HepG2 (cell line): Measurements from ENCODE around the gene RDH12. TPM values are rescaled to one million over a fixed set of nuclear protein-coding genes. Genes with fewer than 3 reads are reported as not detected.

Experiments
- ATAC-seq: fragments of 200-7000 bp; cut with Tn5 transposase; 3 replicates; pipeline ENCODE4 v1.9.1; 2020; ENCODE audit warnings: mild to moderate bottlenecking, moderate library complexity
- BruUV-seq: library from RNA; stranded (reverse); fragments of 400-500 nt; replicated peaks from 2 replicates; lab custom pipeline; 2021; lab: Mats Ljungman, UMichigan
- CTCF ChIA-PET: fragments of 300-600 bp; formaldehyde crosslinking; extraction: SDS; loops from one replicate; lab custom pipeline; 2021; ENCODE audit warnings: low total read pairs, inconsistent platforms, low intra/inter-chr PET ratio; lab: Yijun Ruan, JAX
- POLR2A ChIA-PET: fragments of 350-600 bp; sonication (Branson Sonifier 250); formaldehyde crosslinking; loops from one replicate; lab custom pipeline; 2020; ENCODE audit warnings: antibody characterized with exemption, inconsistent platforms; lab: Yijun Ruan, JAX
- DNase-seq: peaks from one replicate; pipeline ENCODE4 v3.0.0-alpha.2; 2015; ENCODE audit warnings: low spot score
- FAIRE-seq: peaks from 3 replicates; lab custom pipeline; 2011; peaks lifted over from hg19 to GRCh38; lab: Jason Lieb, UNC
- H2AFZ ChIP-seq: one replicate; pipeline ENCODE4 v1.6.1; 2011; ENCODE audit warnings: low read length, inconsistent platforms
- H3K27ac ChIP-seq: fragments of 300-600 bp; 3 replicates; pipeline ENCODE4 v1.8.0; 2011; ENCODE audit warnings: mixed run types, mild to moderate bottlenecking, mixed read lengths, low read length, inconsistent platforms; ENCODE audit not compliant: insufficient read depth; ENCODE audit errors: extremely low read length
- H3K27me3 ChIP-seq, 2 experiments: fragments of 200-600 bp in 1 of 2; 2 replicates in 1 of 2; 3 replicates in 1 of 2; pipeline versions ENCODE4 v1.6.0 to v1.8.0; 2011; ENCODE audit warnings: low read length in 2 of 2, mild to moderate bottlenecking in 2 of 2, moderate library complexity in 2 of 2, inconsistent platforms in 1 of 2; ENCODE audit not compliant: insufficient read depth in 2 of 2, control insufficient read depth in 1 of 2
- H3K36me3 ChIP-seq, 2 experiments: fragments of 200-600 bp in 1 of 2; replicated peaks in 1 of 2; 2 replicates in 1 of 2; 3 replicates in 1 of 2; pipeline versions ENCODE4 v1.5.1 to v1.8.0; 2011; ENCODE audit warnings: low read length in 2 of 2, inconsistent platforms in 1 of 2; ENCODE audit not compliant: insufficient read depth in 2 of 2, control insufficient read depth in 1 of 2
- H3K4me1 ChIP-seq: 2 replicates; pipeline ENCODE4 v1.5.1; 2012; ENCODE audit warnings: low read length, inconsistent platforms; ENCODE audit not compliant: insufficient read depth
- H3K4me2 ChIP-seq: 2 replicates; pipeline ENCODE4 v1.6.0; 2011; ENCODE audit warnings: low read depth, low read length, inconsistent platforms
- H3K4me3 ChIP-seq, 3 experiments: fragments of 200-600 bp in 1 of 3; sonication (generic), shearing (Covaris generic) in 1 of 3; replicated peaks in 1 of 3; 2 replicates each; pipeline ENCODE4 v1.5.1; 2011 to 2016; ENCODE audit warnings: low read length in 3 of 3, inconsistent platforms in 2 of 3, low read depth in 2 of 3, mild to moderate bottlenecking in 2 of 3, control low read depth in 1 of 3, mixed read lengths in 1 of 3; ENCODE audit not compliant: insufficient read depth in 1 of 3
- H3K79me2 ChIP-seq: one replicate; pipeline ENCODE4 v1.6.1; 2011; ENCODE audit warnings: low read length, inconsistent platforms; ENCODE audit not compliant: insufficient read depth
- H3K9ac ChIP-seq: 2 replicates; pipeline ENCODE4 v1.6.0; 2011; ENCODE audit warnings: mild to moderate bottlenecking, low read depth, low read length, inconsistent platforms; ENCODE audit not compliant: insufficient read depth
- H3K9me3 ChIP-seq: 2 replicates; pipeline ENCODE4 v1.5.1; 2012; ENCODE audit warnings: mild to moderate bottlenecking, low read length
- H4K20me1 ChIP-seq: 2 replicates; pipeline ENCODE4 v1.6.0; 2011; ENCODE audit warnings: inconsistent platforms, mild to moderate bottlenecking, low read length, moderate library complexity; ENCODE audit not compliant: insufficient read depth
- BRF2 ChIP-seq: sonication (generic); formaldehyde crosslinking; IDR thresholded peaks from 2 replicates; pipeline ENCODE4 v1.8.1; 2022; ENCODE audit warnings: mild to moderate bottlenecking, missing genetic modification reagents
- GABPA ChIP-seq, 2 experiments: IDR thresholded peaks; 2 replicates each; pipeline ENCODE4 v1.6.1; 2011 to 2016; ENCODE audit warnings: low read depth in 2 of 2, low read length in 1 of 2, missing biosample characterization in 1 of 2, missing genetic modification characterization in 1 of 2
- MIER2 ChIP-seq: IDR thresholded peaks from 2 replicates; pipeline ENCODE4 v1.6.1; 2016; ENCODE audit warnings: missing biosample characterization, missing genetic modification reagents
- TEAD2 ChIP-seq: sonication (generic); formaldehyde crosslinking; IDR thresholded peaks from 2 replicates; pipeline ENCODE4 v1.9.0; 2021; ENCODE audit warnings: missing genetic modification reagents
- TGIF2 ChIP-seq: IDR thresholded peaks from 2 replicates; pipeline ENCODE4 v1.6.1; 2016; ENCODE audit warnings: control low read depth, missing compliant biosample characterization
- THYN1 ChIP-seq: sonication (generic); formaldehyde crosslinking; IDR thresholded peaks from 2 replicates; pipeline ENCODE4 v1.8.1; 2023; ENCODE audit warnings: low read depth, mild to moderate bottlenecking, moderate library complexity, missing genetic modification reagents, borderline replicate concordance
- ZNF280D ChIP-seq: sonication (generic); formaldehyde crosslinking; IDR thresholded peaks from 2 replicates; pipeline ENCODE4 v1.5.1; 2020; ENCODE audit warnings: mild to moderate bottlenecking, missing genetic modification reagents
- ZNF550 ChIP-seq: sonication (generic); formaldehyde crosslinking; IDR thresholded peaks from 2 replicates; pipeline ENCODE4 v1.4.0; 2020; ENCODE audit warnings: mild to moderate bottlenecking, missing genetic modification reagents, borderline replicate concordance
- ZSCAN22 ChIP-seq: sonication (generic); formaldehyde crosslinking; IDR thresholded peaks from 2 replicates; pipeline ENCODE4 v1.4.0; 2020; ENCODE audit warnings: mild to moderate bottlenecking, missing genetic modification reagents
- WGBS: methylation state at CpG from one replicate; pipeline ENCODE4 v1.1.6; 2017; ENCODE audit warnings: low lambda C conversion rate; 5-methylcytosine and 5-hydroxymethylcytosine counted together
- in situ Hi-C: cut with HindIII; loops from 2 replicates; pipeline ENCODE4 v1.10.0; 2017; ENCODE audit warnings: low pct_unique_long_range_greater_than_20kb; ENCODE audit not compliant: extremely low pct_ligation_motif_present
- intact Hi-C: fragments of 100-400 bp; cut with micrococcal nuclease; formaldehyde crosslinking; loops from one replicate; pipeline ENCODE4 v1.10.0; 2022; ENCODE audit not compliant: unreplicated experiment
- polyA plus RNA-seq, 8 experiments: library from polyadenylated mRNA; depleted of rRNA in 3 of 8; stranded (reverse) in 7 of 8; unstranded in 1 of 8; fragments of >200 nt; fragmentation: Illumina TruSeq in 4 of 8; extraction: Trizol in 4 of 8; gene quantifications; 2 replicates each; pipeline versions ENCODE4 v1.2.1 to v1.2.3, GENCODE V29; 2011 to 2016; ENCODE audit warnings: low read depth in 4 of 8, missing spikeins in 1 of 8, mixed read lengths in 1 of 8; ENCODE audit not compliant: insufficient read depth in 1 of 8
- total RNA-seq, 5 experiments: library from RNA; depleted of rRNA; stranded (reverse); fragments of >200 nt; fragmentation: Illumina TruSeq; extraction: Trizol; gene quantifications; 2 replicates each; pipeline ENCODE4 v1.2.3, GENCODE V29; 2016; ENCODE audit warnings: low read depth in 1 of 5
- TF ChIP-seq, protein P1 (sequence below): sonication (generic); formaldehyde crosslinking; IDR thresholded peaks from 2 replicates; pipeline ENCODE4 v1.4.0; 2020; ENCODE audit warnings: mild to moderate bottlenecking, missing genetic modification reagents

The RDH12 gene
- total and polyA plus RNA-seq, 2 of the 13 experiments (the other 11 are each of a cell fraction or from before 2014, with no cell fraction given): 1.6 to 2.1 TPM

- TF ChIP-seq GABPA (IDR thresholded peaks at IDR 0.05; ENCODE audit: low read depth, low read length) (no peak), GABPA (CRISPR knock-in tag; IDR thresholded peaks at IDR 0.05; ENCODE audit: low read depth) (no peak), BRF2 (CRISPR knock-in tag) (peak; percentile 43; the same call in 1 of the 2 replicates), ZNF550 (0 out of 2 replicates have a peak, but pooled peaks have one; percentile 22), TGIF2 (CRISPR knock-in tag) (no peak), MIER2 (CRISPR knock-in tag) (no peak)
- TF ChIP-seq, all 625 proteins: peak for 10
Measured at GRCh38 chr14:67675219-67675582, 26.5 kb upstream of the RDH12 start (continued).

- Histone ChIP-seq H2AFZ (no peak overlapping the region), H3K9me3 (no peaks in the 10 kb centered on the region), H3K9ac (no peak overlapping the region), H3K4me2 (no peak overlapping the region), H4K20me1 (no peaks in the 10 kb centered on the region), H3K36me3 (peaks cover 13 to 66% of the 10 kb centered on the region in 2 experiments), H3K27me3 (no peaks in the 10 kb centered on the region), H3K79me2 (peaks cover 10% of the 10 kb centered on the region), H3K27ac (no peak overlapping the region), H3K4me3 (no peak overlapping the region), H3K4me1 (peaks cover 8% of the 10 kb centered on the region)
- DNase-seq: no peak
- no TSS peak for BruUV-seq
- no peak for ATAC-seq
- POLR2A ChIA-PET: no interaction called here
- no peak for FAIRE-seq
- intact Hi-C loops: no loop called here
- CTCF ChIA-PET: no interaction called here
- TF ChIP-seq TEAD2 (CRISPR knock-in tag) (no peak), ZNF280D (CRISPR knock-in tag) (no peak), ZSCAN22 (CRISPR knock-in tag) (no peak), THYN1 (CRISPR knock-in tag) (no peak)
- TF ChIP-seq, protein P1, sequence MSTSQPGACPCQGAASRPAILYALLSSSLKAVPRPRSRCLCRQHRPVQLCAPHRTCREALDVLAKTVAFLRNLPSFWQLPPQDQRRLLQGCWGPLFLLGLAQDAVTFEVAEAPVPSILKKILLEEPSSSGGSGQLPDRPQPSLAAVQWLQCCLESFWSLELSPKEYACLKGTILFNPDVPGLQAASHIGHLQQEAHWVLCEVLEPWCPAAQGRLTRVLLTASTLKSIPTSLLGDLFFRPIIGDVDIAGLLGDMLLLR: no peak
- TF ChIP-seq, all 625 proteins: peak for 0
- in situ Hi-C loops: no loop called here
- WGBS: 100% methylated on average over 2 of the region's 2 CpGs
Measured at GRCh38 chr14:67679006-67679405, 22.7 kb upstream of the RDH12 start.
